Gastrocnemius medialis (tissue), 4 donors: ENCODE data around the gene PRKAB1. TPM values are rescaled to one million over a fixed set of nuclear protein-coding genes. Genes with fewer than 3 reads are reported as not detected.

ENCODE experiments used
- ATAC-seq, 2 donors: fragments of 150-250 bp; one replicate each; pipeline ENCODE4 v1.9.1; 2016
- DNase-seq, 2 donors: peaks; one replicate each; pipeline ENCODE4 v3.0.0-alpha.2; 2019
- H3K27ac ChIP-seq, 4 donors: fragments of 200-600 bp; sonication (generic); 1 replicate in 1 of 4; 2 replicates in 3 of 4; pipeline ENCODE4 v1.5.1; 2016 to 2018; ENCODE audit warnings: mild to moderate bottlenecking in 2 of 4, moderate library complexity in 1 of 4
- H3K27me3 ChIP-seq, 3 donors: fragments of 200-600 bp; sonication (generic) in 2 of 3; 1 replicate in 1 of 3; 2 replicates in 2 of 3; pipeline versions ENCODE4 v1.5.1 to v1.6.0; 2016 to 2019; ENCODE audit warnings: mild to moderate bottlenecking in 1 of 3, moderate library complexity in 1 of 3
- H3K36me3 ChIP-seq, 2 donors: fragments of 200-600 bp; sonication (generic) in 1 of 2; one replicate each; pipeline ENCODE4 v1.5.1; 2017 to 2018
- H3K4me1 ChIP-seq, 2 donors: fragments of 200-600 bp; sonication (generic) in 1 of 2; one replicate each; pipeline ENCODE4 v1.5.1; 2016 to 2017; ENCODE audit warnings: mild to moderate bottlenecking in 2 of 2
- H3K4me3 ChIP-seq, 4 donors: fragments of 200-600 bp; sonication (generic) in 3 of 4; 1 replicate in 1 of 4; 2 replicates in 3 of 4; pipeline ENCODE4 v1.5.1; 2016 to 2019; ENCODE audit warnings: mild to moderate bottlenecking in 2 of 4
- H3K9me3 ChIP-seq, 3 donors: fragments of 200-600 bp; sonication (generic) in 2 of 3; 1 replicate in 1 of 3; 2 replicates in 2 of 3; pipeline ENCODE4 v1.5.1; 2016 to 2019
- POLR2A ChIP-seq, 2 donors: fragments of 450-650 bp; IDR thresholded peaks; one replicate each; pipeline ENCODE4 v1.6.1; 2017; ENCODE audit warnings: antibody characterized with exemption in 2 of 2, mild to moderate bottlenecking in 2 of 2, moderate library complexity in 2 of 2
- in situ Hi-C, 4 donors: fragments of 200-750 bp; cut with MboI; loops; one replicate each; pipeline versions ENCODE4 v1.15.0 to v1.8.0; 2017; ENCODE audit warnings: low sequenced_read_pairs in 4 of 4
- intact Hi-C: fragments of 100-400 bp; cut with DNase I; formaldehyde crosslinking; loops from one replicate; pipeline ENCODE4 v1.15.1; 2023; ENCODE audit warnings: low total_unique reads
- total RNA-seq, 4 donors: library from RNA; depleted of rRNA; stranded (reverse); fragments of >200 nt; gene quantifications; one replicate each; pipeline versions ENCODE4 v1.1.0 to v1.2.3, GENCODE V29; 2016
- TF ChIP-seq, protein P1 (sequence below), 5 experiments: fragments of 450-650 bp in 3 of 5; fragments of 200-600 bp in 2 of 5; sonication (generic) in 2 of 5; IDR thresholded peaks in 4 of 5; conservative IDR thresholded peaks in 1 of 5; 1 replicate in 4 of 5; 2 replicates in 1 of 5; pipeline ENCODE4 v1.5.1; 2016 to 2019; ENCODE audit warnings: antibody characterized with exemption in 5 of 5, mild to moderate bottlenecking in 3 of 5, moderate library complexity in 3 of 5

PRKAB1 gene
- total RNA-seq, 4 donors from 2014 or later, result 7.1 to 21.0 (median 17.6) TPM

DNA sequence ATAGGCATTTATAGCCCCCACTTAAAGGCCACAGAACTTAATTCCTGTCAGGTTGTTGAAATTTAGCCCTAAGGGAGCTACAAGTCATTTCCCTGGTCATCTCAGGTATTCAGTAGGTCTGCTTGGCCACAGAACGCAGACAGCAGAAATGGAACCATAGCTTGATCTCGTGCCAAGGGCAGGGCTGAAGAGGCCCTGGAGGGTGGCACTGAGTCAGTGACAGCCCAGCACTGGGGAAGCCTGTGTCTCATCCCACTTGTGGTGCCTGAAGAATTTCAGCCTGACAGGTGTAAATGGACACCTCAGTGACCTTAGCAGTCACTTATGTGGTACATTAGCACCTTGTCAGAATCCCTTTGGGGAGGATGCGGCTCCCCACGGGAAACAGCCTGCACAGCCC, 6.6 kb downstream of the PRKAB1 start:
- in situ Hi-C loops (loop anchor here in 1 of 4 donors (25.0 kb wide), 1 partner anchor 237 kb away; no protein-coding TSS in a partner anchor), intact Hi-C loops (no loop called here)
- H3K27ac ChIP-seq, result peak overlapping the region in 3 of 4 donors; percentile 22 to 72 (median 66)
- no peaks in the 10 kb centered on the region for H3K27me3 ChIP-seq
- no peaks in the 10 kb centered on the region for H3K9me3 ChIP-seq
- H3K36me3 ChIP-seq, result peaks cover 10 to 83% of the 10 kb centered on the region in 2 donors
- peaks cover 14 to 44% of the 10 kb centered on the region in 2 donors for H3K4me1 ChIP-seq
- DNase-seq, result no peak
- no peak overlapping the region for H3K4me3 ChIP-seq
- ATAC-seq, result no peak
- TF ChIP-seq, protein P1, sequence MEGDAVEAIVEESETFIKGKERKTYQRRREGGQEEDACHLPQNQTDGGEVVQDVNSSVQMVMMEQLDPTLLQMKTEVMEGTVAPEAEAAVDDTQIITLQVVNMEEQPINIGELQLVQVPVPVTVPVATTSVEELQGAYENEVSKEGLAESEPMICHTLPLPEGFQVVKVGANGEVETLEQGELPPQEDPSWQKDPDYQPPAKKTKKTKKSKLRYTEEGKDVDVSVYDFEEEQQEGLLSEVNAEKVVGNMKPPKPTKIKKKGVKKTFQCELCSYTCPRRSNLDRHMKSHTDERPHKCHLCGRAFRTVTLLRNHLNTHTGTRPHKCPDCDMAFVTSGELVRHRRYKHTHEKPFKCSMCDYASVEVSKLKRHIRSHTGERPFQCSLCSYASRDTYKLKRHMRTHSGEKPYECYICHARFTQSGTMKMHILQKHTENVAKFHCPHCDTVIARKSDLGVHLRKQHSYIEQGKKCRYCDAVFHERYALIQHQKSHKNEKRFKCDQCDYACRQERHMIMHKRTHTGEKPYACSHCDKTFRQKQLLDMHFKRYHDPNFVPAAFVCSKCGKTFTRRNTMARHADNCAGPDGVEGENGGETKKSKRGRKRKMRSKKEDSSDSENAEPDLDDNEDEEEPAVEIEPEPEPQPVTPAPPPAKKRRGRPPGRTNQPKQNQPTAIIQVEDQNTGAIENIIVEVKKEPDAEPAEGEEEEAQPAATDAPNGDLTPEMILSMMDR (IDR thresholded peaks at IDR 0.05 in 4 of 5, conservative IDR thresholded peaks at IDR 0.05 in 1 of 5), result no peak
- no peak for TF ChIP-seq POLR2A (IDR thresholded peaks at IDR 0.05)

DNA sequence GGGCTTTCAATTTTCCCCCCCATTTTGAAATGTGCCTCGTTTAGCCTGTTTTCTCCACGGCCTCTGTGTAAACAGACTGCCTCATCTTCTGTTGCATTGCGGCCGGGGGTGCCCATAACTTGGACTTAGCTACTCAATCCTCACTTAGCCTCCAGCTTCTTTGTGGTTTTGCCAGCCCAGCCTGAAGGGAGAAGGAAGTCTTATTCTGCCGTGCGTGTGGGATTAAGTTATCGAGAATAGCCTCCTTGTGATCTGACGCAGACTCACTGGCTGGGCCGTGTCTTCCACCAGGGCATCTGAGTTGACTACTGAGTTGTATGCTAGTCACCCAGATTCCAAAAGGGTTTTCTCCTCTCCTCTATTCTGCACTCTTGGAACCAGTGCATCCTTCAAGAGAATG, 8.1 kb downstream of the PRKAB1 start:
- ATAC-seq, result no peak
- in situ Hi-C loops (no loop called here), intact Hi-C loops (no loop called here)
- no peak for DNase-seq
- Histone ChIP-seq H3K36me3 (peaks cover 10 to 97% of the 10 kb centered on the region in 2 donors), H3K4me1 (peaks cover 5 to 30% of the 10 kb centered on the region in 2 donors), H3K27ac (no peak overlapping the region), H3K27me3 (no peaks in the 10 kb centered on the region), H3K9me3 (no peaks in the 10 kb centered on the region), H3K4me3 (no peak overlapping the region)
- TF ChIP-seq, protein P1 (IDR thresholded peaks at IDR 0.05 in 4 of 5, conservative IDR thresholded peaks at IDR 0.05 in 1 of 5), result no peak
- TF ChIP-seq POLR2A (IDR thresholded peaks at IDR 0.05), result no peak

DNA sequence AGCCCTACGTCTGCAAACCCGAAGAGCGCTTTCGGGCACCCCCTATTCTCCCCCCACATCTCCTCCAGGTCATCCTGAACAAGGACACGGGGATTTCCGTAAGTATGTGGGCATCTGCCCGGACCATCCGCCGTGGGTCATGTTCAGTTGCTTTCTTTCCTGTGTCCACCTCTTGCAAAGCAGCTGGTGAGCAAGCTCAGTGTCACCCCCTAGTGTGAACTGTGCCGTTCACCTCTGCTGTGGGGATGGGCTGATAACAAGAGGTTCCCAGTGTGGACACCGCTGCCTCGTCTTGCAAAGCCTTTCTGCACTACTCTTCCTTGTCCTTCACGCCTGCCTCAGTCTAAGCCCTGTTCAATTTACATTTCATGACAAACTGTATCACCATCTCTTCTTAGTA, 8.6 kb downstream of the PRKAB1 start:
- Histone ChIP-seq H3K36me3 (peaks cover 10 to 99% of the 10 kb centered on the region in 2 donors), H3K27me3 (no peaks in the 10 kb centered on the region), H3K4me1 (peaks cover 0 to 24% of the 10 kb centered on the region in 2 donors), H3K9me3 (no peaks in the 10 kb centered on the region), H3K4me3 (no peak overlapping the region), H3K27ac (no peak overlapping the region)
- no peak for DNase-seq
- intact Hi-C loops (no loop called here), in situ Hi-C loops (no loop called here)
- TF ChIP-seq, protein P1 (IDR thresholded peaks at IDR 0.05 in 4 of 5, conservative IDR thresholded peaks at IDR 0.05 in 1 of 5), result no peak
- TF ChIP-seq POLR2A (IDR thresholded peaks at IDR 0.05), result no peak
- ATAC-seq, result no peak

DNA sequence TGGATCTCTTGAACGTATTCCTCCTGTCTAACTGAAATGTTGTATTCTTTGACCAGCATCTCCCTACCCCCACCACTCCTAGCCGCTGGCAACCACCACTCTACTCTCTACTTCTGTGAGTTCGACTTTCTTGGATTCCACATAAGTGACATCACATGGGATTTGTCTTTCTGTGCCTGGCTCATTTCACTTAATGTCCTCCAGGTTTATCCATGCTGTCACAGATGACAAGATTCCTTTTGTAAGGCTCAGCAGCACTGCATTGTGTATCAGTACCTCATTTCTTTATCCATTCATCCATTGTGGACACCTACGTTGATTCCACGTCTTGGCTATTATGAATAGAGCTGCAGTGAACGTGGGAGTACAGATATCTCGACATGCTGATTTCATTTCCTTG, 10.5 kb downstream of the PRKAB1 start:
- H3K27me3 ChIP-seq, result no peaks in the 10 kb centered on the region
- in situ Hi-C loops (no loop called here), intact Hi-C loops (no loop called here)
- TF ChIP-seq, protein P1 (IDR thresholded peaks at IDR 0.05 in 4 of 5, conservative IDR thresholded peaks at IDR 0.05 in 1 of 5), result no peak
- TF ChIP-seq POLR2A (IDR thresholded peaks at IDR 0.05), result no peak
- DNase-seq, result no peak
- ATAC-seq, result no peak
- H3K4me3 ChIP-seq, result no peak overlapping the region
- H3K9me3 ChIP-seq, result no peaks in the 10 kb centered on the region
- no peak overlapping the region for H3K27ac ChIP-seq
- H3K36me3 ChIP-seq, result peaks cover 7 to 89% of the 10 kb centered on the region in 2 donors
- peaks cover 0 to 28% of the 10 kb centered on the region in 2 donors for H3K4me1 ChIP-seq

DNA sequence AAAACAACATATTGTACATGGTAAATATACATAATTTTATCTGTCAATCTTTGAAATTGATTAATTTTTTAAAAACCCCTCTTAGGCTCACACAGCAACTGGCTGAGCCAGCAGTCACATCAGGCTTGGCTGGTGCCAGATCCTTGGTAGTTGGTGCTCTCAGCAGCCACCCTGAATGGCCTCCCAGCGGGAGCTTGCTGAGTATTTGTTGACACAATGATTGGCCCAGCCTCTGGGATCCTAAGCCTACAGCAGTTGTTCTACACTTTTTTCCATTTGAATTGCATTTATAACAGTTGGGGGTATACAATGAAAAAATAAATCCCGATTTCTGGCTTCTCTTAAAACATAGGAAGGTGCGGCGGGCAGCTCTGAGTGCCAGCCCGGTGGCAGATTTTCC, 11.1 kb downstream of the PRKAB1 start:
- Histone ChIP-seq H3K4me3 (no peak overlapping the region), H3K27ac (no peak overlapping the region), H3K9me3 (no peaks in the 10 kb centered on the region), H3K4me1 (peaks cover 0 to 33% of the 10 kb centered on the region in 2 donors), H3K27me3 (no peaks in the 10 kb centered on the region), H3K36me3 (peaks cover 7 to 83% of the 10 kb centered on the region in 2 donors)
- intact Hi-C loops (no loop called here), in situ Hi-C loops (no loop called here)
- TF ChIP-seq, protein P1 (IDR thresholded peaks at IDR 0.05 in 4 of 5, conservative IDR thresholded peaks at IDR 0.05 in 1 of 5), result no peak
- no peak for TF ChIP-seq POLR2A (IDR thresholded peaks at IDR 0.05)
- no peak for ATAC-seq
- DNase-seq, result no peak
